GM11168 (cell line): ENCODE measurements around the gene DDX1.
"Not testable (repeated sequence)": the region's sequence is repeated elsewhere in the genome, so short reads cannot be mapped to it uniquely, and the experiment has no call there.

Experiments used
- in situ Hi-C: fragments of 300-500 bp; cut with MboI; formaldehyde crosslinking; loops from one replicate; pipeline ENCODE4 v1.12.0; 2022; ENCODE audit warnings: low sequenced_read_pairs; ENCODE audit not compliant: unreplicated experiment

DDX1 gene

DNA sequence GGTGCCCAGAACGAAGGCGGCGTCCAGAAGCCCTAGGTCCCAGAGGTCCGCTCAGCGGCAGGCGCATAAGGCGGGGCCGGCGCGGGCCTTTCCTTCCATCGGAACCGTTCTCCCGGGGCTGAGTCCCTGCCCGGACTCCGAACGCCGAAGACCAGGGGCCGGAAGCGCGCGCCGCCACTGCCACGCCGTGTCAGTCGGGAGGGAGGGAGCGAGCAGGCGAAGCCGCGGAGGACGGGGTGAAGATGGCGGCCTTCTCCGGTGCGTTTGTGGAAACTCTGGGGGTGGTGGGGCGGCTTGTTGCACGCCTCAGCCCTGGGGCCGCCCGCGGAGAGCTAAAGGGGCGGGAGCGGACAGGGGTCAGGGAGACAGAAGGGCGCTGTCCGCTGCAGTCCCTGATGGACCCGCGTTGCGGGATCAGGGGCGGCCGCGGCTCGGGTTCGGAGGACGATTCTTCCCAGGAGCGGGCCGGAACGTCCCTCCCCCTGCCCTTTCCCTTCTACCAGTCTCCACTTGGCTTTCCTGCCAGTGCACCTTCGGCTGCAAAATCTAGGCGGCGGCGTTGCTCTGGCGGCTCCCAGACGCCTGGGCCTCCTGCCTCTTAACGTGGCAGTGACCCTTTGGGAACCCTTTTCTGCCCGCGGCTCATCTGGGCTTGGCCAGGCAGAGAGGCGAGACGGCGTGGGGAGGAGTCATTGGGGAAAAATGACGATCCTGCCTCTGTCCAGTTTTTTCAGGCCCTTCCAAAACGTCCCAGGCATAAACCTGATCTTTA lies at the start of gene DDX1:
TSS of gene DDX1 (plus strand) at position 177 of the 772 bp plus-strand sequence. CDS start at position 243, 66 bp downstream.
- in situ Hi-C loops: no loop called here

DNA sequence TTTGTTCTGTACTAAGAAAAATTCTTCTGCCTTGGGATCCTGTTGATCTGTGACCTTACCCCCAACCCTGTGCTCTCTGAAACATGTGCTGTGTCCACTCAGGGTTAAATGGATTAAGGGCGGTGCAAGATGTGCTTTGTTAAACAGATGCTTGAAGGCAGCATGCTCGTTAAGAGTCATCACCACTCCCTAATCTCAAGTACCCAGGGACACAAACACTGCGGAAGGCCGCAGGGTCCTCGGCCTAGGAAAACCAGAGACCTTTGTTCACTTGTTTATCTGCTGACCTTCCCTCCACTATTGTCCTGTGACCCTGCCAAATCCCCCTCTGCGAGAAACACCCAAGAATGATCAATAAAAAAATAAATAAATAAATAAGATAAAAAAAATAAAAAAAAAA lies 49.4 kb upstream of the DDX1 start:
- in situ Hi-C loops: not testable (repeated sequence)

DNA sequence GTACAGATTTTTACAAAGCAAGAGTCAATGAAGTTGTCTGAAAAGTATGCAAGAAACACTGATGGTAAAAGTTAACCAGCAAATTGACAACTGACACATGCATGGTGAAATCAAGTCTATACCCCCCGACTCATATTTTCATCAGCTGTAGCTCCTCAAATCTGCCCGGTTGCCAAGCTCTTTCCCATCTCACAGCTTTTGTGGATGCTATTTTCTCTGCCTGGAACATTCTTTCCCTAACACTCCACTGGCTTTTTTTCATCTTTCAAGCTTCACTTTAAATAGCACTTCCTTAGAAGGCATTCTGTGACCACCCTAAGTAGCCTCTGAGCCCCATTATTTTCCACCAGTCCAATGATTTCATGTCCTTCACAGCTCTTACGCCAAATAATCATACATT lies 48.6 kb upstream of the DDX1 start:
- in situ Hi-C loops: no loop called here

DNA sequence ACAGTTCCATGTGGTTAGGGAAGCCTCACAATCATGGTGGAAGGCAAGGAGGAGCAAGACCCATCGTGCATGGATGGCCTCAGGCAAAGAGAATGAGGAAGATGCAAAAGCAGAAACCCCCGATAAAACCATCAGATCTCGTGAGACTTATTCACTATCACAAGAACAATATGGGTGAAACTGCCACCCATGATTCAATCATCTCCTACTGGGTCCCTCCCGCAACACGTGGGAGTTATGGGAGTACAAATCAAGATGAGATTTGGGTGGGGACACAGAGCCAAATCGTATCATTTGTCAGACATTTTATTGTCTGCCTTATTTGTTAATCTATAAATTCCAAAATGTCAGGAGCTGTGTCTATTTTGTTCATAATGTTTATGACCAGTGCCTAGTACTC lies 48.1 kb upstream of the DDX1 start:
- in situ Hi-C loops: no loop called here

DNA sequence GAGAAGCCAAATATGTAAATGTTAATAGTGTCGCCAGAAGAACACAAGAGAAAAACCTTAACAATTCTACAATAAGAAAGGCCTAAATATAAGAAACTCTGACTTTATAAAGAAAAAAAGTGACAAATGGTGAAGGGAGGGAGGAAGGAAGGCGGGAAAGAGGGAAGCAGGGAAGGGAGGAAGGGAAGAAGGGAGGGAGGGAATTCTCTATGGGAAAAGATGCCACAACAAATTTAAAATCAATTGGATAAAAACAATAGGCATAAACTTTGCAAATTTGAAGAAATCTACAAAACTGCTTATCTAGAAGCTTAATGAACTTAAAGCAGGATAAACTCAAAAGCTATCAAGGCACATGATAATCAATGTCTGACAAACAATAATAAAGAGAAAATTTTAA lies 47.4 kb upstream of the DDX1 start:
- in situ Hi-C loops: no loop called here

DNA sequence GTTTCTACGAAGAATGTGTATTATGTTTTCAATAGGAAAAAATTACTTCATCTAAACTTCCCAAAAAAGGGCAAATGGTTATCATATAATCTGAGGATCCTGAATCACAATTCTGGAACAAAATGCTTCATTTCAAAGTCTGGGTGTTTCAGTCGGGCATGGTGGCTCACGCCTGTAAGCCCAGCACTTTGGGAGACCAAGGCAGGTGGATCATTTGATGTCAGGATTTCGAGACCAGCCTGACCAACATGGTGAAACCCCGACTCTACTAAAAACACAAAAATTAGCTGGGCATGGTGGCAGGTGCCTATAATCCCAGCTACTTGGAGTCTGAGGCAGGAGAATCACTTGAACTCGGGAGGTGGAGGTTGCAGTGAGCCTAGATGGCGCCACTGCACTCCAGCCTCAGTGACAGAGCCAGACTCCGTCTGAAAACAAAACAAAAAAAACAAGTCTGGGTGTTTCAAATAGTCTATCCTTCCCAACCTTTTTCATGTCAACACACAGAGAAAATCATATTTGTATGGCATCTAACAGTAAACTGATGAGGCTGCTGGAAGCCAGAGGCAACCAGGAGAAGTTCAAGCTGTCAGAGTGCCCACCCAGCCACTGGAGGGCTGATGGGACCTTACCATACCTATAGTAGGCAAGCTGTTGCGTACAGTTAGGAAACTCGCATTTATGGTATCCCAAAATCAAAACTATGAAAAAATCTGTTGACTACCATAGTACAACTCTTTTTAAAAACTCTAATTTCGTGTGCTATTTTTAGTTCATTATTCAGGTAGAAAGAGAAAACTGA lies 45.2 kb upstream of the DDX1 start:
- in situ Hi-C loops: no loop called here

DNA sequence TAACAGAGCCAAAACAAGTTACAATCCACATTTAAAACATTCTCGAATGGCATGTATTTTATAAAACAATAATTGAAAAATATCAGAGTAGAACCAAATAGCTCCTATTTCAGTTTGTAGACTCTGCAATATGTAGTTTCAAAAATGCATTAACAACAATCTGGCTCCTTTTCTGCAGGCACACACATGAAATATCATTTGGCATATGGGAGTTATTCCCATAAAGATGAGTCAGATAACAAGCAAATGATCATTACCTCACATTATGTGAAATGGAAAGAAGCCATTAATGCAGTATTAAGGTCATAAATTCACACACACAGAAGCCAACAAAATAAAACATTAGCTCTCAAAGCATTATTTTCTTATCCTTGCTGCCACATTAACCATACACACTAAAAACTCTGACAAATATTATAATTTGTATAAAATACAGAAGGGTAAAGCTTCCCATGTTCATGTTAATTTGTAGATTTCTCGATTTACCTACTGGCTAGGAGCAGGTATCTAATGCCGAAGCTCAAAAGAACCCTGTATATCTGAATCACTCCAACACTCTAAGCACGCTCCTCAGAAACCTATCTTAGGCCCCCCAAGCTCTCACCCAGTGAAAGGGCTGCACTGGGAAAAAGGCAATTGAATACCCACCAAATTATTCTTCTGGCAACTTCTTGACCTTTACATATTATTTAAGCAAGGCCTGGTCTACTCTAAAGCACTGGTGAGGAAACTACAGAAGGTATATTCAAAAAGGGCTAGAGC lies 44.4 kb upstream of the DDX1 start:
- in situ Hi-C loops: no loop called here

DNA sequence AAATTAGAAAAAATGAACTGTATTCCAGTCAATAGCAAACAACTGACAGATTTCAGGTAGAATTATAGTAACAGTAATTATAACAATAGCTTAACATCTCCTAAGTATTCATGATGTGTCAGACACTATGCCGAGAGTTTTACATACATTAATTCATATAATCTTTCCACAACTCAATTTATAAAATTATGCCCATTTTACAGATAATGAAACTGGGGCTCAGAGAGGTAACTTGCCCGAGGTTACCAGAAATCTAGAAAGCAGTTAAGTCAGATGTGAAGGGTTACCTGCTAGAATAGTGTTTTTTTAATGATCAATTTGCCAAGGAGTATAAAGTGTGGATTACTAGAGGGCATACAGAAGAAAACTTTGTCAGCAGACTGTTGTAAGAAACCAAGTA lies 42.7 kb upstream of the DDX1 start:
- in situ Hi-C loops: no loop called here

DNA sequence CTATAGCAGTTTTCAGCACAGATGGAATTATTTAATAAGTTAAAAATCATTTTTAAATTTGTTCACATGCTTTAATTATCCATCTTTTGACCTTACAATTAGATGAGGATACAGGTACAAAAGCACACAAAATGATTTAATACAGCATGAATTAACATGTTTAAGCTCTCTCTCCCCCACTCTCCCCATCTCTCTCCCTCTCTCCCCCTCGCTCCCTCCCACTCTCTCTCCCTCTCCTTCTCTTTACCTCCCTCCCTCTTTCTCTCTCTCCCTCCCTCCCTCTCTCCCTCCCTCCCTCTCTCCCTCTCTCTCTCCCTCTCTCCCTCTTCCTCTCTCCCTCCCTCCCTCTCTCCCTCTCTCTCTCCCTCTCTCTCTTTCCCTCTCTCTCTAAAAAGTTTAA lies 38.1 kb upstream of the DDX1 start:
- in situ Hi-C loops: no loop called here

DNA sequence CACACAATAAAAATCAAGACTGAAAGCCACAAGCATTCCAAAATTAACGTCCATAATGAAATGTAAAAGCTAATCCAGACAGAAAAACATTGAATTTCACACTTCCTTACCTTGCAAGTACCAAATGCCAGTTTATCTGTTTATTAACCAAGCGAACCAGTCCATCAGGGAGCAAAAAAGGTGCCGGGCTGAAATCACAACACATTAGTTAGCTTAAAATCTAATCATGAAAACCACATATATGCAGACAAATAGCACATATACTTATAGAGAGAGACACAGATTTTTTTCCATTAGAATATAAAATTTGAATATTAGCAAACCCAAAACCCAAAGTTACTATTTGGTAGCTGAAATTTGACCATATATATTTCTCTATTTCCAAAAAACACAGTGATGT lies 37.7 kb upstream of the DDX1 start:
- in situ Hi-C loops: no loop called here

DNA sequence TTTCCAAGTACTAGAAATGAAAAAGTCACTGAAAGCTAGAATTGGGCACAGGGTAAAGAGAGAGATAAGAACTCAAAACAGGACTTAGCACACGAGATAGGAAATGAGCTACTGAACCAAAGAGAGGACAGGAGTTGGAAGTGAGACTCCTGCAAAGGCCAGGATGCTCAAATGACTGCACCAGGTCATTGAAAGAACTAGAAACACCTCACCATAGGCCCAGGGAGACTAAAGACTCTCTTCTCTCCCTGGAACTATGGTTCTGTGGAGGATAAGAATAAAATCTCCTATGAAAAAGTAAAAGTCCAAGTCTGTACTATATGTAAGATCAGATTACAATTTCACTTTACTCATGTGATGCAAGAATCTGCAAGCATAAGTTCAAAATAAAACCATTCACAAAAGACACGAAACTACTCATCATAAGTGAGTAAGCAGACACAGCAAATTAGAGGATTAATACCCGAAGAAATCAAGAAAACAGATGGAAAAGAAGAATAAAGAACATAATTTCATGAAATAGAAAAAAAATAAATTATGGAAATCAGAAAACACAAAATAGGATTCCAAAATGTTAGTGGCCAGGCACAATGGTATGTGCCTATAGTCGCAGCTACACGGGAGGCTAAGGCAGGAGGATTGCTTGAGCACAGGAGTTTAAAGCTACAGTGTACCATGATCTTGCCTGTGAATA lies 37.0 kb upstream of the DDX1 start:
- in situ Hi-C loops: no loop called here

DNA sequence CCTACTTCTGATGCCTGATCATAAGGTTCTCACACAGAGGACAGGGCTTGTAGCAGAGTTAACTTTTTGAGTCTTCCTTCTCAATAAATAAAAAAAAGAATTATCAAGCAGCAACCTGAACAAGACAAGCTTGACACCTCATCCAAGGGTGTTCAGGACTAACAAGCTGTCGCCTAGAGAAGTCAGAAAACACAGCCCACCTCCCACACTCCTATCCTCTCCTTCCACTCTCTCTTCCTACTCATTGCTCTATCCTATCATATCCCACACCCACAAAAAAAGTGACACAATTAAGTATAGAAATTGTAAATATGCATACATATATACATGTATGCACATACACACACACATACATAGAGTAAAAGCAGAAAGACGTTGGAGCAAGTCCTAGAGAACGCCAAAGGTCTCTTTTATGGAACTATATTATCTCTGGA lies 35.9 kb upstream of the DDX1 start:
- in situ Hi-C loops: no loop called here

DNA sequence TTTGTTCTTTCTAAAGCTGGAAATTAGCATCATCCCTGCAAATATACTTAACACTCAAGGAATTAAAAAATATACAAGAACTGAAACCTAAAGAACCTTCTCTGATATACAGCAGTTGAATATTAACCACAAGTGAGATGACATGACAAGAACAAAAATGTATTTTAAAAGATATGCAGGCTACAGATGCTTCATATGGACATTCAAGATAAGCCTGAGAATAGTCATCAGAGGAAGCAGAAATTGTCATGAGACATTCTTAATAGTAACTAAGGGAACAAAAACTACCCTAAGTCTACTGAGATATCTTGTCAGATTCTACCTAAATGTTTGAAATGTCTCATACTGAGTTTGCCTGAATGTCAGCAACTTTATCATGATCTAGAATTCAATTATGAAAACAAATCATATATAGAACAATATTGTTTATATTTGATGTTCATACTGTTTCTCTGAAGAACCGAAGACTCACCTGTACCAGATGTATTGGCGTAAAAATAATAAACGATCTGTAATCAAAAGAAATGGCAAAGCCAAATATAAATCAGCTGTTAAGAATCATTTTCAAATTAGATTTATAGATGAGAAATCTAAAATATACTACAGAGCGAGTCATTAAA lies 35.2 kb upstream of the DDX1 start:
- in situ Hi-C loops: no loop called here

DNA sequence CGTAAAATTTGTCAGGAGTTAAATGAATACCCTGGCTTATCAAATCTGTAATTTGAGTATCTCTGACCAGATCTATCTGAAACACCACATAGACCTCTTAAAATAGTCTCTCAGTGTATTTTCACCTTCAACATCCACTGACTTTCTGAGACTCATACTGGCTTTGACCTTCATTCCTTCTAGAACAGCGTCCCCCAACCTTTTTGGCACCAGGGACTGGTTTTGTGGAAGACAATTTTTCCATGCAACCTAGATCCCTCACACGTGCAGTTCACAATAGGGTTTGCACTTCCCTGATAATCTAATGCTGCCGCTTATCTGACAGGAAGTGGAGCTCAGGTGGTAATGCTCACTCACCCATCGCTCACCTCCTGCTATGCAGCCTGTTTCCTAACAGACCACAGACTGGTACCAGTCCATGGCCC lies 33.8 kb upstream of the DDX1 start:
- in situ Hi-C loops: no loop called here

DNA sequence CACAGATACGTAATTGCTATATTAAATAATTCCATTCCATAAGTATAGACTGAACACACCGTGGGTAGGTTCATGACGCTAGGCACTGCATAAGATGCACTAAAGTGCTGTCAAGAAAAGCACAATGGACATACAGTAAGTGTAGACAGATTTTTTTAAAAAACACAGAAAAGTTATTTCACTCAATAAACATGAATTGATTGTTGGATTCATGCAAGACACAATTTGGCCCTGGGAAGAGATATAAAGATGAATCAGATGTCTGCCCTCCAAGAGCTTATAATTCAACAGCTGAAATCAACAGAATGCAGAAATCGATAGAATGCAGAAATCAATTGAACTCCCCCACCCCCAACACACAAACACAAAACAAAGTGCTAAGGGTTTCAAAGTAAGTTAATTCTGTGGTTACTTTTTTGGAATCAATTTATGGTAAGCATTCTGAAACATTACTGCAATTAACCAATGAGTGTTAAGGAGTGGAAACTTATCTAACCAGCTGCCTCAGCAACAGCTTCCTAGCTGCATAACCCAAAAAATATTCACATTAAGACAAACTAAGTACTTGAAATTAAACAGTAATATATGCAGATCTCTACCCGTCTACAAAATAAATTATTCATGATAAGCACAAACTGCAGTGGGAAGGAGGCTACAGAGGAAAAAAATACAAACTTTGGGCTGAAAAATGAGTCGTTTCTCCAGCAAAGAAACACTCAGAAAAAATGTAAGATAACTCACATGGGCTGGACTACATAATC lies 32.1 kb upstream of the DDX1 start:
- in situ Hi-C loops: no loop called here

DNA sequence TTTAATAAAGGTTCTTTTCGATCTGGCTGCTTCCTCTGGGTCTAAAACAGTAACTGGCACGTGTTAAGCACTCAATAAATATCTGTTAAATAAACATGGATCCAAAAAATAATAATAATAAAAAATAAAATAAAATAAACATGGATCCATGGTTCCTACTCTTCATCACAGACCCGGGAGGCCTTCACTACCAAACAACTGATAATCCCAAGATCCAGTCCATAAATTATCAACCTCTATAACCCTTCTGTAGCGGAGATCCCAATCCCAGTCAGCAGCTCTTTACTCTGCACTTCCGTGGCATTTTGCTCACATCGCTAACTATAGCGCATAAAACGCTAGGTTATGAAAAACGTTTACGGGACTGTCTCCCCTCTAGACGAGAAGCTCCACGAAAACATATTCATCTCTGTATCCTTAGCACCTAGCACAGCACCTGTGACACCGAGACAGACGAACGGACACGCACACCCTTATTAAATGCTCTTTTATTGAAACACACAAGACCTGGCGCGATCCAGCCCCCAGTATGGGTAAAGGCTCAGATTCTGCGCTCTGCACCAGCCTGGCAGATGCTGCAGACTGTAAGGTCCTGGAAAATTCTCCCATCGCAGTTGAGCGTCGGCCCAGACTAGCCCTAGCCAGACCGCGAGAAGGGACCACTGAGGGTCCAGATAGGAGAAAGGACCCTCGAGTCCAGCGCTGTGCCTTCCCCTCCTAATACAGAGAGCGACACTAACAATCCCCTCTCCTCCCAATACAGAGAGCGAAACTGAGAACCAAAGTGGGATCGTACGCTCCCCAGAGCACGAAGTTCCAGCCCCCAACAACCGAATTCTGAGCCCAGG lies 31.3 kb upstream of the DDX1 start:
- in situ Hi-C loops: no loop called here

DNA sequence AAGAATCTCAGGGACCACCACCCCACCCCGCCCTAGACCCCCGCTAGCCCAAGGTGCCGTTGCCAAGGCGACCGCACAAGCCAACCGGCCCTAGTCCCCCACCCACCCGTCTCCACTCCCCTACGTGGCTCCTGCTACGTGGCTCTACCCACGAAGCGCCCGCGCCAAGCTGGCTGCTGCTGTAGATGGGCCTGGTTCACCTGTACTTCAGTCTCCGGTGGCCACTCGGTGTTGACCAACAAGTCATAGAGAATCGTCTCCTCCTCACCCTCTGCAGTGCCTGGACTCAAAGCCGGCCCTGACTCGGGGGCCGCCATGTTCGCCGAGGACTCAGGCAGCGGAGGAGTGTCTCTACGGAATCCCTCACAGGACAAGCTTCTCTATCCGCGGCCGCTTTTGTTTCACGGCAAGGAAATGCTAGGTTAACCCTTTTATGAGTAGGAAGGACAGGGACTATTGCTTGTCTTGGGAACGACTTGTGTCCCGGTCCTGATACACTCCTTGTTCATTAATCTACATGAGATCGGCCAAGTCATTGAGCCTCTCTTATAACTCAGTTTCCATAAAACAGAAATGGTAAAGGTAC lies 30.6 kb upstream of the DDX1 start, which contains the start of gene NBAS:
TSS of gene NBAS (minus strand) at position 347 of the 586 bp plus-strand sequence. CDS start at position 317, 30 bp downstream.
- in situ Hi-C loops: no loop called here
